Inflammatory macrophage treated with lipopolysaccharide for 1 hour (primary cell): ENCODE data around the gene CDC42EP1.
"Not testable (repeated sequence)": the region's sequence is repeated elsewhere in the genome, so short reads cannot be mapped to it uniquely, and the experiment has no call there.

Experiments
- DNase-seq, 2 donors: peaks; one replicate each; pipeline ENCODE4 v3.0.0-alpha.2; 2020 to 2022

CDC42EP1 gene

DNA sequence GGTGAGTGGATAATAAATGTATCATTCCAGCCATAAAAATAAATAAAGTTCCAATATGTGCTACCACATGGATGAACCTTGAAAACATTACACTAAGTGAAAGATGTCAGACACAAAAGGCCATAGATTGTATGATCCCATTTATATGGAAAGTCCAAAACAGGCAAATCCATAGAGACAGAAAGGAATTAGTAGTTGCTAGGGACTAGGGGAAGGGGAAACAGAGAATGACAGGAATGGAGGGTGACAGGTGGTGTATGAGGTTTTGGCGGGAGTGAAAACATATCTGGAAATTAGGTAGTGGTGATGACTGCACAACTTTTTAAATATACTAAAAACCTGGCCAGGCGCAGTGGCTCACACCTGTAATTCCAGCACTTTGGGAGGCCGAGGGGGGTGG lies 25.8 kb upstream of the CDC42EP1 start:
- no peak for DNase-seq

DNA sequence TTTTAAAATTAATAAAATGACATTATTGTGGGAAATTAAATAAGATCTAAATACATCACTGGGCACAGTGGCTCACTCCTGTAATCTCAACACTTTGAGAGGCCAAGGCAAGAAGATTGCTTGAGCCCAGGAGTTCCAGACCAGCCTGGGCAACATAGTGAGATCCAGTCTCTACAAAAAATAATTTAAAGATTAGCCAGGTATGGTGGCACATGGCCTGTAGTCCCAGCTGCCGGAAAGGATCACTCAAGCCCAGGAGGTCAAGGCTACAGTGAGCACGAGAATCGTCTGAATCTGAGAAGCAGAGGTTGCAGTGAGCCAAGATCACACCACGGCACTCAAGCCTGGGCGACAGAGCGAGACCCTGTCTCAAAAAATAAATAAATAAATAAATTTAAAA lies 25.1 kb upstream of the CDC42EP1 start:
- DNase-seq = no peak

DNA sequence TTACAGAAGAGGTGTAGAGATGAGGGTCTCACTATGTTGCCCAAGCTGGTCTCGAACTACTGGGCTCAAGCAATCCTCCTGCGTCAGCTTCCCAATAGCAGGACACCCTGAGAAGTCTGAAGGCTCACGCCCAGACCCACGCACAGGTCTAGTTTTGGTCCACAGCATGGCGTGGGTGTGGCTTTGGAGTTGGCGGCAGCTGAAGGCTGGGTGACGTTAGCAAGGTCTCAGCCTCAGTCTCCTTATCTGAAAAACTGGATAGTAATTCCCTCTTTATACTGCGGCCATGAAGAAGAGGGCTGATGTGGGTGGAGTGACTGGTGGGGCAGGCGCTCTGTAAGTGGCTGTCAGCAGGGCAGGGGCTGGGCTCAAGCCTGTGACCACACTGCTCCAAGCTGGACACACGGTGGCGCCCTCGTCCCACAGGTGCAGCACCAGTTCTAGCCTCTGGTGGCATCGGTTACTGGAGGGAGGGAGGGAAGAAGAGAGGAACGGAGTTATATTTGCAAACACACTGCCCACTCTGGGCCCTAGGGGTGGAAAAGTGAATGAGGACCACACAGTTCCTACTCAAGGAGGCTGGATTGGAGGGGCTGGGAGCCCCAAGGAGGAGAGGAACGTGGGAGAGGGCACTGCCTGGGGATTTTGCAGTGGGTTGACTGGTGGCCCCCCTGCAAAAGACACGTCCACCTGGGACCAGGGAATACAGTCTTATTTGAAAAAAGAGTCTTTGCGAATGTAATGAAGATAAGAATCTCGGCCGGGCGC lies 21.5 kb upstream of the CDC42EP1 start:
- peak; percentile 89 to 92 for DNase-seq

DNA sequence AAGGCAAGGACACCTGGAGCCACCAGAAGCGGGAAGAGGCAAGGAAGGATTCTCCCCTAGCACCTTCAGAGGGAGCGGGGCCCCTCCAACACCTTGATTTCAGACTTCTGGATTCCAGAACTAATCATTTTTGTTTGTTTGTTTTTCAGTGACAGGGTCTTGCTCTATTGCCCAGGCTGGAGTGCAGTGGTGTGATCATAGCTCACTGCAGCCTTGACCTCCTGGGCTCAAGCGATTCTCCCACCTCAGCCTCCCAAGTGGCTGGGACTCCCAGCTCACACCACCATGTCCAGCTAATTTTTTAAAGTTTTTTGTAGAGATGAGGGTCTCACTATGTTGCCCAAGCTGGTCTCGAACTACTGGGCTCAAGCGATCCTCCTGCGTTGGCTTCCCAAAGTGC lies 20.5 kb upstream of the CDC42EP1 start:
- not testable (repeated sequence) for DNase-seq

DNA sequence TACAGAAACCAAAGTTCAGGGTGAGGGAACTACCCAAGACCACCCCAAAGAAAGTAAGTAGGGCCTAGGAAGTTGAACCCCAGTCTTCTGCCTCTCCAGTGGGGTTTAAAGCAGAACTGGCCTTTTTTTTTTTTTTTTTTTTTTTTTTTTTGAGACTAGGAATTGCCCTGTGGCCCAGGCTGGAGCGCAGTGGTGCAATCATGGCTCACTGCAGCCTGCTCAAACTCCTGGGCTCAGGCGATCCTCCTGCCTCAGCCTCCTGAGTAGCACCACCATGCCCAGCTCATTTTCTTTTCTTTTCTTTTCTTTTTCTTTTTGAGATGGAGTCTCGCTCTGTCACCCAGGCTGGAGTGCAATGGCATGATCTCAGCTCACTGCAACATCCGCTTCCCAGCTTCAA lies 17.9 kb upstream of the CDC42EP1 start:
- DNase-seq = peak; percentile 46 to 63

DNA sequence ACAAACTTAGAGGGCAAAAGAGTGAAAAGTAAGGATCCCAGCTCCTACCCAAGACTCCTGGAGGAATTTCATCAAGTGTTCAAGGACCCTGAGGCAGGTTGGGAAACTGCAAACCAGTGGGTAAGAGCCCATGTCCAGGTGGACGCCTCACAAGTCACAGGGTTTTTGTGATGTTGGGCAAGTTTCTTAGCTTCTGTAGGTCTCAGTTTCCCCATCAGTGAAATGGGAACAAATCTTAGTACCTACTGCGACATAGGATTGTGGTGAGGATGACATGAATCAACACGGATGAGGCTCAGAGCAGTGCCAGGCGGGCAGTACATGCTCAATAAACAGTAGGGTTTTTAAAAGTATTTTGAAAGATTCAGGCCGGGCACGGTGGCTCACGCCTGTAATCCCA lies 17.3 kb upstream of the CDC42EP1 start:
- no peak for DNase-seq

DNA sequence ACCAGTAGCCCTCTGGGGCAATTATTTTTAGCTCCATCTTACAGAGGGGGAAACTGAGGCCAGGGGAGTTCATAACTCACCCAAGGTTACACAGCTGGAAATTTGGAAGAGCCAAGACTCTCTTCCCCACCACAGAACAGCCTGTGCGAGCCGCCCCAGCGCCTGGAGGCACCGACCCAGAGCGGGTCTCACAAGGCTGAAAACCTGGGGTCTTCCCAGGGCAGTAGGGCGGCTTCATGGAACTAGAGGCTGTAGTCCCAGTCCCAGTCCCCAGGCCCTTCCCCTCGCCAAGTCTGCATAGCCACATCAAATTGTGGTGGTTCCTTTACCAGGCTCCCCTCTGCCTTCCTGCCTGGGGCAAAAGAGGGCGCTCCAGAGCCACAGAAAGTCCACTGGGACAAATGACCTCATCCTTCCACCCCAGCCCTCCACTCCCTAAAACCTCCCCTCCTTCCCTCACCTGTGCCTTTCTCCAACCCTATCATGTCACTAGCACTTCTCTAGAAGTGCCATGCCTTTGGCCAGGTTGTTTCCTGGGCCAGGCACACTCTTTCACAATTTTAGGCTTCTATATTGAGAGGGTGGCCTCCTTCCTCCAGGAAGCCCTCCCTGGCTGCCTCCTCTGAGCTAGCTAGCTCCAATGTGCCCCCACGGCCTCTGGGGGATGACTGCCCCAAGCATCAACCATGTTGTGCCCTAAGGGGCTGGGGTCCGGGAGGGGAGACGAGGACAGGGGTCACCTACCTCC lies 15.2 kb upstream of the CDC42EP1 start:
- peak in 1 of 2 donors; percentile 84 for DNase-seq

DNA sequence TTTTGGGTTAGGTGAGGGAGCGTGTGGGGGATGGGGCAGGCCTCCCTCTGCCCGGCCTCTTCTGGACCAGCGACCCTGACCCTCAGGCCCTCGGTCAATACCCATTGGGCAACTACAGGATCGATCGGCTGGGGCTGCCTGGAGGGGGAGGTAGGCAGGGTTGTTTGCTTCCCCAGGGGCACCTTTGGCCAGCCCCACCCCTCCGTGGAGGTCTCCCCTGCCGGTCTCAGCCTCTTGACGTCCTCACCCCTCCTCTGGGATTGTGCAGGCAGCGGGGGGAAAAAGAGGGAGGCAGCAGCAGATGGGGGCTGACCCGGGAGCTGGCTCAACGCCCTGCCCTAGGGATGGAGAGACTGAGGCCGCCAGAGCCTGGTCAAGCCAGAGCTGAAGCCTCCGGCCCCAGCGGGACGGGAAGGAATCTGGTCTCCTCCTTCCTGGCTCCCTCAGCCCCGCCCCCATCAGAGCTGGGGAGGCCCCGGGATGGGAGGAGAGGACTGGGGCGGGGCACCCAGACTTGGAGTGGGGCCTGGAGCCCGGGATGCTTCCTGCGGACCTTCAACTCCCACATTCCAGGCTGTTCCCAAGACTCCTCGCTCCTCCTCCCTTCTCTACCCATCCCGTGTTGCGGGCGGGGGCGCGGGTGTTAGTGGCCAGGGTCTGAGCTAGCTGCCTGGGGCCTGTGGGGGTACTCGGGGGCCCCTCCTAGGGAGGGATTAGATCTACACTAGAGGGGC lies 14.4 kb upstream of the CDC42EP1 start:
- DNase-seq = no peak

DNA sequence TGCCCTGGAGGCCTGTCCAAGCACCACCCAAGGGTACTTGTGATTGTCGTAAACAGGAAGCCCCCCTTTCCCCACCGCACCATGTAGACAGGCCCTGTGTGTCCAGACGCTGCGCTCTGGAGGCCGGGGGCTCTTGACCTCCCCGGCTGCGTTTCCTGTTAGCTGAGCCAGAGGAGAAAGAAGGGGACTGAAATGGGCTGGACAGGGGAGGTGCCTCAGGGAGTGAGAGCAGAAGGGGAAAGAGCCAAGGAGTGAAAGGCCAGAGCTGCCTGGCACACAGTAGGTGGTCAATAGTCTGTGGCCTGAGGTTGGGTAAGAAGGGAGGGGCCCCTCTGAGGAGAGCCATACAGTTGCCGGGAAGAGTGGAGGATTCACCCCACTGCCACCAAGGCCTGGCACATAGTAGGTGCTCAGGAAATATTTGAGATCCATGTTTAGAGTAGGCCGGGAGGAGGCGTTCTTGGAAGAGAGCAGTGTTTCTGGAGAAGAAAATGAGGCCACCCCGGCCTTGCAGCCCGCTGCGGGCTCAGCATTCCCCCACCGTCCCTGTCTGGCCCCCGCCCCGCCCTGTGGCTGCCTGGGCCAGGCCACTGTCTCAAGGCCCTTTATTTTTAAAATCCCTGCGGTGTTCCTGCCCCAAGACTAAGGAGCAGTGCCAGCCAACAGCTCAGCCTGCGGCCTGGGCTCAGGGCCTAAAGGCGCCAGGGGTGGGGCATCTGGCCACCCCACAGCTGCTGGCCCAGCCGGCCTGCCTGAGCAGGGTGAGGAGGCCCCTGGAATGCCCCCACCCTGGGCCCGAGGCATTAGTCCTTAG lies 13.6 kb upstream of the CDC42EP1 start:
- DNase-seq = no peak

DNA sequence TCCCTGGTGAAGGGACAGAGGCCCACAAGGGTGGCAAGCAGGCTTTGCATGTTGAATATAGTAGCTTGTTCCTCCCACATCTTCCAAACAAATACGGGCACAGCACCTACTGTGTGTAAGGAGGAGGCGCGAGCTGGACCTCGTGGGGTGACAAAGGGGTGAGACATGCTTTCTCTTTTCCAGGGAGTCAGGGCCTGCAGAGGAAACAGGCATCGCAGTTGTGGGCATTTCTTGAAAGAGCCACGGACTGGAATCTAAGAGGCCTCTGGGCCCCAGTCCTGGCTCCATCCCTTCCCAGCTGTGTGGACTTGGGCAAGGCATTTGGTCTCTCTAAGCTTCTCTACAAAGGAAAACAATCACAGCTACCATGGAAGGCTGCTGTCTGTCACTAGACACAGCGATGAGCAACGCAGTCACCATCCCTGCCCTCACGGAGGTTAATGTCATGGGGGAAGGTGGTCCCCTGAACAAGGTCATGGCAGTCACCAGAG lies 13.0 kb upstream of the CDC42EP1 start:
- DNase-seq = no peak

DNA sequence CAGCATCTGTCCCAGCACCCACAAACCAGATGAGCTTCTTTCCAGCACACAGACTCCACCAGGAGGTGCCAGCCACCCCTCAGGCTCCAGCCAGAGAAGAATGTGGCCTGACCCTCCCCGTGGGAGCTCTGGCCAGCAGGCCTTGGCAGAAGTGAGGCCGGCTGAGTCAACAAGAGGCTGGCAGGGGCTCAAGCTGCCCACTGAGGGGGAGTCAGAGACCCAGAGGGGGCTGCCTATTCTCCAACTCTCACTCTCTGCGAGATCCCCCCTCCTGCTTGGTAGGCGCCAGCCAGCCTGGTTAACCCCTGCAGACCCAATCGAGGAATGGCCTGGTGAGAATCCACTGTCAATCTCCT lies 10.6 kb upstream of the CDC42EP1 start:
- no peak for DNase-seq

DNA sequence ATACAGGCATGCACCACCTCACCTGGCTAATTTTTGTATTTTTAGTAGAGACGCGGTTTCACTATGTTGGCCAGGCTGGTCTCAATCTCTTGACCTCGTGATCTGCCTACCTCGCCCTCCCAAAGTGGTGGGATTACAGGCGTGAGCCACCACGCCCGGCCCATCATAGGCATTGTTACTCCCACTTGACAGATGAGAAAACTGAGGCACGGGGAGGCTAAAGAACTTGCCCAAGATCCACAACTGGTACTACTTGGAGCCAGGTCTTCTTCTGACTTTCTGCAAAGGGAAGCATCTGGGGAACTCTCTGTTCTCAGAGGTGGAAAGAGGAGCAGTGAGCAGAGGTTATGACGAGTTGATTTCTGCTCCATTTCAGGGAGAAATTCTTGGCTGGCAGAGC lies 9.4 kb upstream of the CDC42EP1 start:
- DNase-seq = not testable (repeated sequence)

DNA sequence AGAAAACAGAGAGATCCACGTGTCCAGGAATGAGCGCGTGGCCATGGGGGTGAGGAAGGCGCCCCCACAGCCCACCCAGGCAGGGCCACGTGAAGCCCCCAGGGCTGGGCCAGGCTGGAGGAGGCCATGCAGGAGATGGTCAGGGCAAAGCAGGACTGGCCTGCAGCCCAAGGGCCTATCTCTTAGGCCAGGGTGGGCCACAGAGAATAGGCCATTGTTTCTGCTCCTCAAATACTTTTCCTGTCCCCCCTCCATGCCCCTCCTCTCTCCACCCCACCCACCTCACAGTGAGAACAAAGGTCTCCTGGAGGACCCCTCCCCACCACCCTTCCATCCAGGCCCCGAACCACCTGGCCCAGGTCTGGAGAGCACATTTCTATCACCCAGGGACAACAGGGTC lies 8.3 kb upstream of the CDC42EP1 start:
- DNase-seq = no peak

DNA sequence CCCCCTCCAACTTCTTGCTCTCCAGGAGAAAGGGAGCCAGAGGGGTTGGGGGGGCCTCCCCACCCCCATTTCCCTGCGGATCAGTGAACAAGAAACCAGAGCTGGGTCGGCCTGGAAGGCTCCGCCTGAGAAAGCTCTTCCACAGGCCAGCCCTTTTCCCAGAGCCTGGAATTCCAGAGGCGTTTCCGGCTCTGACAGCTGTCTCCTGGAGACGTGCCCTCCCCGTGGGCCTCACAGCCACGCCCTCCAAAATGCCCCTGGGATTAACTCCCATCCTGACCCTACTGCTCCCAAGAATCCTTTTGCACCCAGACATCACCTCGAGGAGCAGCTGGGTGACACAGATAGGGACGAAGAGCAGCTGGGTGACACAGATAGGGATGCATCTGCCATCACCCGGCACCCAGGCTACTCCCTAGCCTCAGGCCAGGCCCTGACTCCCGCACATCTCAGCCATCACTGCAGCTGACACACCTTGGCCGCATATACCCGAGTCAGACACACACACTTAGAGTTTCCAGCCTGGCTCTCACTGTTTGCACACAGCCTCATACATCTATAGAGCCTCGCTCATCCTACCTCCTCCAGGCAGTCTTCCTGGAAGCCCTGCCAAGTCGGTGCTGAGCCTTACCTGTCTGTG lies 7.6 kb upstream of the CDC42EP1 start:
- DNase-seq = no peak

DNA sequence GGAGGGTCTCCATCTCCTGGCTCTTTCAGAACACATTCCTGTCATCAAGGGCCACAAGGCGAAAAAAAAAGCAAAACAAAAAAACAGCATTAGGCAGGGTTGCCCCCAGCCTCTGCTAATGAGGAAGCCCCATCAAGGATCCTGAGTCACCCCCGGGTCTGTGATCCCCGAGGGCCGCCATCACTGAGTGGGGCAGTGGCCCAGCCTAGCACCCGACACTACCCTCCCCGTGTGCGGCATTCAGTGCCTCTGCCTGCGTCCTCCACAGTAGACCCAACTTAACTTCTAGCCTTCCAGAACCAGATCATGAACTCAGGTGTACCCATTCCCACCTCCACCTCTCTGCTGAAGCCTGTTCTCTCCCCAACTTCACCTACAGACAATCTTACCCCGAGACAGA lies 6.6 kb upstream of the CDC42EP1 start:
- no peak for DNase-seq

DNA sequence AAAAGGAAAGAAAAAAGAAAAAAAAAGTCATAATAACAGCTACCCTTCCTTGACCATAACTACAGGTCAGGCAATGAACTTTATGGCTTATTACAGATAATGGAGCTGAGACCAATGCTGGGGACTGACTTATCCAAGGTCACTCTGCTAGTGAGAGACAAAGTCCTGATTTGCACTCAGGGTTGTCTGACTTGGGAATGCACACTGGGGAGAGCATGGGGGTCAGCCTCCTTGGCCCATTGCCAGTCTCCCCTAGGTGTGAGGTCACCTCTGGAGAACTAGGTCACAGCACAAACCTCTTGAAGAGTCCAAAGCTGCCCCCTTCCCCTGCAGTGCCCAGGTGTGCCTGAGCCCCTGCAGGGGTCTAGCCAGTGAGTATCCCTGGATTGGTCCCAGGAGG lies 5.3 kb upstream of the CDC42EP1 start:
- DNase-seq = no peak

DNA sequence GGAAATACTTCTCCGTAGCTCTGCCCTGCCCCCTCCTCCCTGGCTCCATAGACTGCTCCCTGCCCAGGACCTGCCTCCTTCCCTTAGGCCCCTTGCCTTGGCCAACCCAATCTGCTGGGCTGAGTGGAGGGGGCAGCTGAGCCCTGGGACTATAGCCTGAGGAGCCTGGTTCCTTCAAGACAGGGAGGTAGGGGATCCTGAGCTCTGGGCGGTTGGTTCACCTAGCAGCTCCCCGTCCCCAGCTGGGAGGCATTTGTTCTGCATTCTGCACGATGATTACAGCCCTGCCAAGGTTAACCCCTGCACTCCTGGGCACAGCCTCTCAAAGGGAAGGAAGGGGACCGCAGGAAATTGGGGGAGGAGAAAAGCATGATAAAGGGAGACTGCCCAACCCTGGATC lies 3.6 kb upstream of the CDC42EP1 start:
- DNase-seq = no peak

DNA sequence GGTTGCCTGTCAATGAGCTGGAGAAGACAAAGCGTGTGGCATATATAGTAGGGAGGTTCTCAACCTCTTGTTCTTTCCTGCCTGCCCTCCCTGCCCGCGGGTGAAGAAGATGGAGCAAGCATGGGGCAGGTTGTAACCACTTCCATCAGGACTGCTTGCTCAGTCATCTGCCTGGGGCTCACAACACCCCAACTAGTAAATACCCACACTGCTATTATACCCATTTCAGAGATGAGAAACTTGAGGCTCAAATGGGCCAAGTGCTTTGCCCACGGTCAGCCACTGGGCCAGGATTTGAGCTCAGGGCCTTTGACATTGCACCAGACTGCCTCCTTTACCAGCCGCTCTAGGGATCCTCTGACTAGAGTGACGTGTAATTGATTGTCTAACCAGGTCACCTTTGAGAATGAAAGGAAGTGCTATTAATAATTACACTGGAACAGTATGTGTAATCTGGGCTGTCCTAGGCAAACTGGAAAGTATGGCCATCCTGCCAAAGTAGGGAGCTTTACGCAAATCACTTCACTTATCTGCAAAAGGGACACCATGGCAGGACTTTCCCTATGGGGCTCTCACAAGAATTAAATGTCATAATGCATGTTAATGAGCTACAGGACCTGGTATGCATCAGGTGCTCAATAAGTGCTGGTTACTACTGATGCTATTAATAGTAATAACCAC lies 2.8 kb upstream of the CDC42EP1 start:
- no peak for DNase-seq

DNA sequence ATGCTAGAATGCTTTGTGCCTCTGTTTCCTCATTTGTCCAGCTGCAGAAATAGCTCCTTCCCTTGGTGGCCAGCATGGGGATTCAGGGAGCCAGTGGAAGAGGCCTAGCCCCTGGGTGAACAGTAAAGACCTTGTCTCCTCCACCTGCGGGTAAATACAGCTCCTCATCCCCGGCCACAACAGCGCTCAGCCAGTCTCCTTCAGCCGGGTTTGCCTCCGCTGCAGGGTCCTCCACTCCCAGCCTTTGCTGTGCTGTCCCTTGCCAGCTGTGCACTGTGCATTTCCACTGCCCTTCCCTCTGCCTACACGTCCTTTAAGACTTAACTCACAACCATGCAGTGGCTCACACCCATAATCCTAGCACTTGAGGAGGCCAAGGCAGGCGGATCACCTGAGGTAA lies 1.5 kb upstream of the CDC42EP1 start:
- DNase-seq = no peak

DNA sequence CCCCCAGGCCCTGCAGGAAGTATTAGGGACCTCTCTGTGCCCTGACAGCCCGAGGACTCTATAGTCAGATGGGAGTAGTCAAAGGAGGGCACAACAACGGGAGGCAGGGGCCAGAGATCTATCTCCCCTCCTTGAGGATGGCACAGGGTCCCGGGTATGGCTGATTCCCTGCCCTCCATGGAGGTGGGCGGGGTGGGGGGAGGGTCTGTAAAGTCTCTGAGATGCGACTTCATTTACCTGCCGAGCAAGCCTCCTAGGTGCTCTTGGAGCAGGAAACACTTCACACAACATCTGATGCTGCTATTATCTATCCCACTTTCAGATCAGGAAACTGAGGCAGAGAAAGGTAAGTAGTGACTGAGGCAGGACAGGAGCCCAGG lies 769 bp upstream of the CDC42EP1 start:
- DNase-seq = no peak

DNA sequence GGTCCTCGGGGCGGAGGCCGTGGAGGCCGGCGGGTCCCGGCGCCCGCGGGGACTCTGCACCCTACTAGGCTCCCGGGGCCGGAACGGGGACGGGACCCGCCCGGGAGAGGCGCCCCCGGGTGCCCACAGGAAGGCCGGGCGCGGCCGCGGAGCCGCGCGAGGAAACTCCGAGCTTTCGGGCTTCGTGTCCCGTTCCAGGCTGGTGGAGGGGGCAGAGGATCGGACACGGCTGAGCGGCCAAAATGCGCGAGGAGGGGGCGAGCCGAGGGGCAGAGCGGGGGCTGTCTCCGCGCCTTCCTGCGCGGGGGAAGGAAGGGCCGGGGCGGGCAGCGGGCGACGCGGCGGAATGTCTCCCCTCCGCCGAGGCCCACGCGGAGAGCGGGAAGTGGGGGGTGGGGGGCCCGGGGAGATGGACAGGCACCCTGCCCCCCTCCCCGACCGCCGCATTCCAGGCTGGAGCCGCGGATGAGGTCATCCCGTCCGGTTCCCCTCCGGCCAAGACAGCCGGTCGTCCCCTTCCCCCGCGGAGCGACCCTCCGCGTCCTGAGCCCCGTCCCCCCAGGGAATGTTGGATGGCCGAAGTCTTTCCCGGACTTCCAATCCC lies 430 bp downstream of the CDC42EP1 start:
- no peak for DNase-seq
